Hematopoietic multipotent progenitor cell treated with erythropoietin and hydrocortisone succinate and interleukin-3 and kit ligand, for 6 days (in vitro differentiated cells): Measurements from ENCODE around the gene OGA.

ENCODE experiments used
- DNase-seq: peaks from one replicate; pipeline ENCODE4 v3.0.0-alpha.2; 2015

The OGA gene

GRCh38 chr10:101834341-101834740, 16.1 kb upstream of the OGA start:
- peak; percentile 77 for DNase-seq

- DNase-seq: no peak
These were observed 15.2 kb upstream of the OGA start for GRCh38 chr10:101833466-101833865.

GRCh38 chr10:101832325-101832771, 14.1 kb upstream of the OGA start:
- no peak for DNase-seq

DNA sequence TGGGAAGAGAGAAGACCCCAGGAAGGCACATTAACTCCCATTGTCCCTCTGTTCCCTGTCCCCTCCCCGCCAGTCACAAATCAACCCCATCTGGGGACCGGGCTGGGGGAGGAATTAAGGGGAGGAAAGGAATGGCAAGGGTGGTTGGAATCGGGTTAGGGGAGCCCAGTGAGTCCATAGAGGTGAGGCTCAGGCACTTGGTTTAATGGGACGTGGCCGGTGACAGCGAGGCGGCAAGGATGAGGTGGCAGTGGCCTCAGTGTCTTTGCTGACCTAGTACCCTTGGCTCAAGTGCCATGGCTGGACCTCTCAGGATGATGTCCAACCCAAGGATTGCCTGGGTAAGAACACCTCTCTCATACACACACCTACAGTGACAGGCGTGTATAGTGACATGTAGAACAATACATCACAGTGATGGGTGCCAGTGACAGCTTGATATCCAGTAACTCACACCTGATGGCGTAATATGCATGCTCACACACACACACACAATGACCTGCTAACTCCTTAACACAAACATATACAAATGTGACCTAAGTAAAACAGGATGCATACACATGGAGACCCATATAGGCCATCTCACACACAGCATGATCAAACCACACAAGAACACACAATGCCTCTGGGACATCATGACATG, 13.0 kb upstream of the OGA start:
- DNase-seq: no peak

- DNase-seq: peak; percentile 98
These were observed 12.3 kb upstream of the OGA start for GRCh38 chr10:101830322-101831168.

- DNase-seq: peak; percentile 90
These were observed 11.5 kb upstream of the OGA start for GRCh38 chr10:101829561-101830315.

DNA sequence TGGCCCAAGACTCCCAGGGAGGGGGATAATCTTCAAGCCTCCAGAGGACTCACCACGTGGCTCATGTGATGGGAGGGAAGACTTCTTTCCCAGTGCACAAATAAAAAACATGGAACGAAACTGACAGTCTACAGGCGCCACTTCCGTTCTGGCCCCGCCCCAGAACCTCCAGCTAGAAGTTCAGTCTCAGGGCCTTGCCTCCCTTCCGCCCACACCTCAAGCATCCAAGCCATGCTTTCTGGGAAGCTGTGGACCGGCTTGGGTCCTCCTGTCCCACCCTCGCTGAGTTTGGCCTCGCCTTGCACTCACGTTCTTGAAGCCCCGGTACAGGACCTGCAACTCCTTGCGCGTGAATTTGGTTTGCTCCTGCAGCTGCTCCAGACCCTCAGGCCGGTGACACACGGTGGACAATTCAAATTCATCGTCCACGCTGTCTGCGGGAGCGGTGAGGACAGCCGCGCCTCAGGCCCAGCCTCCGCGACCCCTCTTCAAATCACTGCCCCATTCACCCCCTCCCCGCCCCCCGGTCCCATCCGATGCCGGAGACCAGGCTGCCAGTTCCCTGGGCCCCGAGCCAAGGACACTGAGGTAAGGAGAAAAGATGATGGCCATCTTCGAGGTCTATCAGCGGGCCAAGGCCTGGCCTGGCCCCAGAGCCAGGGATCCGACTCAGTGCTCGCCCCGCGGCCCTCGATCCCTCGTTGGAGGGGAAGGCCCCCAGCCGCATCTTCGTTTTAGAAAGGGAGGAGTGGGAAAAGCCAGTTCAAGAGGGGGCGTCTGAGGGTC, 10.7 kb upstream of the OGA start:
- no peak for DNase-seq

DNA sequence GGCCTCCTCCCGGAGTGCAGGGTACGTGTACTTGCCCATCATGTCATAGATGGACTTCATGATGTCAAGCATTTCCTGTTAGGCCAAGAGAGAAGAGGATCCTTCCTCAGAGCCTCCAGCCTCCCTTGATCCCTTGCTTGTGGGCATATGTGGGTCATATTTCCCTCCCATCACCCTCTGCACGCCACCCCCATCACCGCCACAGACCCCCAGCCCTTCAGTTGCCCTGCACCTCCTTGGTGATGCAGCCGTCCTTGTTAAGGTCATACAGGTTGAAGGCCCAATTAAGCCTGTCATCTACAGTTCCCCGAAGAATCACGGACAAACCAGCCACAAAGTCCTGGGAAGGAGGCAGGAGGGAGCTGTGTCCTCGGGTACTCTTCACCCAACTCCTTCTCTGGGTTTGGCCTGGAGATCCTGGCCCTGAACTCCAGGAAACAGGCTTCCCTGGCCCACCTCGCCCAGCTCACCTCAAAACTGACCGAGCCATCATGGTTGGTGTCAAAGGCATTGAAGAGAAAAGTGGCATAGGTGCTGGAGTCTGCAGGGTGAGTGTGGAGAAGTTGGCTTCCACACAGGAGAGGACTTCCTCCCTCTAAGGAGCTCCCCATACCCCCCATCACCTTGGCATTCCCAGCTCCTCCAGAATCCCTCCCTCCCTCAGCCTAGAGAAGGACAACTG, 9.8 kb upstream of the OGA start:
- DNase-seq: no peak

DNA sequence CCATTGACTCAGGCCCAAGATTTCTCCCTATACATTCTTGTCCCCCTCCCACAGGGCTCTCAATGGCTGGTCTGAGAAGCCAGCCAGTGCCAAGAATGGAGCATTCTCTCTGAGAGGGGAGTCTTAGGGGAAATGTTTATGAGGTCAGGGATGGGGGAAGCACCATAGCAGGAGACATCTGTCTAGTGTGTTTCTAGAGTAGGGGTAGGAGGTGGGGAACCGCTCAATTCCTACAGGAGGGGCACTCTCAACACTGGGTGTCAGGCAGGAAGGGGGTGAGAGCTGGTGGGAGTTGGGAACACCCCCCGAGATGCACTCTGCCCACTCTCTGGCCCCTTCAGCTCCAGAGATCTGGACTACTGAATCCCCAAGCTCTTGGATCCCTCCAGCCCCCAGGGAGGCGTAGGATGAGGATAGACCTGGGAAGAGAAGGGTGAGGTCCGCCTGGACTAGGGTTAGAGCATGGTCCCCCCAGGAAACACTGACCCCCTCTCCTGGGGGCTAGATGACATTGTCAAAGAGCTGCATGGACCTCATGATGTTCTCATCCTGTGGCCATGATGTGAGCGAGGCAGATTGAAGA, 8.7 kb upstream of the OGA start:
- DNase-seq: no peak

- DNase-seq: peak; percentile 77
These were observed 6.5 kb upstream of the OGA start for GRCh38 chr10:101824736-101825135.

- peak; percentile 17 for DNase-seq
These were observed 809 bp upstream of the OGA start for GRCh38 chr10:101818872-101819633.

- peak; percentile 99 for DNase-seq
These were observed 716 bp downstream of the OGA start for GRCh38 chr10:101817337-101818118.

- DNase-seq: no peak
These were observed 1.3 kb downstream of the OGA start for GRCh38 chr10:101816913-101817336.

DNA sequence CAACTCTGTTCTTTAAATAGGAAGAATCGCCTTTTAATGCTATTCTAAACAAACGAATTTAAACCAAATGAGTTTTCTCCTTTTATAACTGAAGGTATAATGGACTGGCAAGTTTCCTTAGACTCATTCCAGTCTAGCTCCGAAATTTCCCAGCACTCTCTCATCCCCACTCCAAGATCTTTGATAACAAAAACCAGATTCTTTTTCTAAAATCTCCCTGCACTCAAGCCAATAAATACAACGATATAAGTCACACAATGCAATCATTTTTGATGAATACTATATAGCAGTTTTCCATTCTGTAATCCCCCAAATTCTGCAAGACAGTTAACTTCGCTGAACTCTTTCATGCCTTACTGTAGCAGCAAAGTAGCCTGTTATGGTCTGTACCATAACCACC, 1.9 kb downstream of the OGA start:
- peak; percentile 40 for DNase-seq

GRCh38 chr10:101814466-101815071, 3.7 kb downstream of the OGA start:
- DNase-seq: peak; percentile 34

GRCh38 chr10:101812606-101813005, 5.6 kb downstream of the OGA start:
- DNase-seq: peak; percentile 37

DNA sequence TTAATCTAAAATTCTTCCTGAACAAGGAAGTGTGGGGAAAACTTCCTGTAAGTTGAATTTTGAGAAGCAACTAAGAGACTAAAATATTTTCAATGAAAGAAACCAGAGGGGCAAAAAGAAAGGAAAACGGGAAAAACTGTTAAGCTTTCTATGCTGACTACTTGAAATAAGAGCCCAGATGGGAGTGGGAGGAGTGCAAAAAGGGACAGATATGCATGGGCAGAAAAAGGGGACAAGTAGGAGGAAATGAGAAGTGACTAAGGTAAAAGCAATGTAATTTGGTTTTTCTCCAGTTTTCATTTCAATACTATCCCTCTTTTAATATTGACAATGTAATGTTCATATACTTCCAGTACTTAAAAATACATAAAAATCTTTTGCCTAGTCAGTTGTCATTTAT, 11.1 kb downstream of the OGA start:
- DNase-seq: no peak

DNA sequence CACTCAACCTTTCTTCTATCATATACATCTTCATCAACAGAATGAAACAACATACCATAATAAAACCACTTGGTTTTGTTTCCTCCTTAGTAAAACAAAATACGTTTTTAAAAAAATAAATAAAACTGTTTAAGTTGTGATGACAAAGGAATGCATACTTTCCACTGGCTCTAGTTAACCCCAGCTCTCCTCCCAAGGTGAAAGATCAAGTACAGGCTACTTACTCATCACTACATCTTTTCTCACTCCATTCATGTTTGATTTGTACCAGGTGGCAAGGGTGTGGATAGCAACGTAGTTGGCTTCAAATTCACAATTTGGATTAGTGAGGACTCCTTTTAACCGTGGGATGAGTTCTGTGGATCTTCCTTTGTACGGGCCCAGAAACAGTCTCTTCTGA, 14.7 kb downstream of the OGA start:
- DNase-seq: no peak

- peak; percentile 53 for DNase-seq
These were observed 20.7 kb downstream of the OGA start for GRCh38 chr10:101797403-101798059.
